ENCODE data around the gene OR6C4. TPM values are rescaled to one million over a fixed set of nuclear protein-coding genes. Genes with fewer than 3 reads are reported as not detected.
"Not testable (repeated sequence)": the region's sequence is repeated elsewhere in the genome, so short reads cannot be mapped to it uniquely, and the experiment has no call there.

OR6C4 gene
- total and polyA plus RNA-seq, 10 of the 15 experiments (the other 5 are each of a cell fraction or from before 2014, with no cell fraction given) = not detected

- DNase-seq (ENCODE audit: low read depth, low spot score); POLR2A ChIA-PET; H3K9ac ChIP-seq (ENCODE audit: control insufficient read depth, insufficient read depth, low read length); H3K79me2 ChIP-seq (ENCODE audit: control insufficient read depth, insufficient read depth, low read length); FAIRE-seq; H3K4me1 ChIP-seq (ENCODE audit: control insufficient read depth, insufficient read depth, low read length); H3K4me2 ChIP-seq (ENCODE audit: control insufficient read depth, insufficient read depth); H3K9me3 ChIP-seq (replicated peaks; ENCODE audit: control insufficient read depth, insufficient read depth, low read length); RAD21 ChIA-PET (ENCODE audit: unreplicated experiment); H3K4me3 ChIP-seq; H2AFZ ChIP-seq (ENCODE audit: control insufficient read depth, low read depth, low read length); CTCF ChIA-PET; H3K36me3 ChIP-seq (ENCODE audit: control insufficient read depth in 2 of 2, insufficient read depth in 2 of 2, low read length in 1 of 2); H4K20me1 ChIP-seq (ENCODE audit: control insufficient read depth, insufficient read depth); H3K27ac ChIP-seq (ENCODE audit: control insufficient read depth, insufficient read depth); intact Hi-C loops (cut with micrococcal nuclease; ENCODE audit: unreplicated experiment); H3K27me3 ChIP-seq (replicated peaks in 1 of 2; ENCODE audit: control insufficient read depth in 2 of 2, insufficient read depth in 2 of 2, low read length in 1 of 2); BruUV-seq (replicated peaks); in situ Hi-C loops (cut with MboI); ATAC-seq; SMC1A ChIA-PET (ENCODE audit: uncharacterized antibody, unreplicated experiment): not testable (repeated sequence)
- 3% methylated on average over 2 of the region's 2 CpGs for WGBS (ENCODE audit: insufficient coverage, insufficient replicate concordance, low lambda C conversion rate, missing lambda C conversion rate)
Measured at GRCh38 chr12:55548235-55548634, 1.2 kb upstream of the OR6C4 start.

- no peak for TF ChIP-seq SMARCA5 (IDR thresholded peaks at IDR 0.05)
- no peak for TF ChIP-seq TARDBP (IDR thresholded peaks at IDR 0.05; ENCODE audit: borderline replicate concordance)
- TF ChIP-seq JUNB (IDR thresholded peaks at IDR 0.05) = no peak
- no peak for TF ChIP-seq MYC (IDR thresholded peaks at IDR 0.05; ENCODE audit: insufficient read depth, insufficient read length, insufficient replicate concordance, low read length, severe bottlenecking)
- TF ChIP-seq NFYB (IDR thresholded peaks at IDR 0.05; ENCODE audit: insufficient read depth, low read depth, low read length) = no peak
- no peak for TF ChIP-seq ATF3 (IDR thresholded peaks at IDR 0.05; ENCODE audit: borderline replicate concordance, extremely low read depth, low read depth, low read length)
- TF ChIP-seq HSF1 (IDR thresholded peaks at IDR 0.05; ENCODE audit: low read depth, low read length) = no peak
- TF ChIP-seq RCOR1 (conservative IDR thresholded peaks at IDR 0.05; ENCODE audit: low read depth, low read length) = no peak
- TF ChIP-seq SPI1 (IDR thresholded peaks at IDR 0.05; ENCODE audit: borderline replicate concordance, insufficient read depth, low read depth, low read length) = no peak
- Histone ChIP-seq H2AFZ (ENCODE audit: control insufficient read depth, low read depth, low read length) (no peak overlapping the region), H3K4me2 (ENCODE audit: control insufficient read depth, insufficient read depth) (no peak overlapping the region), H3K9ac (ENCODE audit: control insufficient read depth, insufficient read depth, low read length) (no peak overlapping the region), H3K4me1 (ENCODE audit: control insufficient read depth, insufficient read depth, low read length) (no peaks in the 10 kb centered on the region), H4K20me1 (ENCODE audit: control insufficient read depth, insufficient read depth) (no peaks in the 10 kb centered on the region), H3K27me3 (replicated peaks in 1 of 2; ENCODE audit: control insufficient read depth in 2 of 2, insufficient read depth in 2 of 2, low read length in 1 of 2) (no peaks in the 10 kb centered on the region; a peak in 1 of 4 replicates), H3K36me3 (ENCODE audit: control insufficient read depth in 2 of 2, insufficient read depth in 2 of 2, low read length in 1 of 2) (no peaks in the 10 kb centered on the region), H3K27ac (ENCODE audit: control insufficient read depth, insufficient read depth) (no peak overlapping the region), H3K9me3 (replicated peaks; ENCODE audit: control insufficient read depth, insufficient read depth, low read length) (no peaks in the 10 kb centered on the region), H3K79me2 (ENCODE audit: control insufficient read depth, insufficient read depth, low read length) (no peaks in the 10 kb centered on the region), H3K4me3 (no peak overlapping the region)
- CTCF ChIA-PET = no interaction called here
- no TSS peak for BruUV-seq (replicated peaks)
- RAD21 ChIA-PET (ENCODE audit: unreplicated experiment) = no interaction called here
- SMC1A ChIA-PET (ENCODE audit: uncharacterized antibody, unreplicated experiment) = no interaction called here
- in situ Hi-C loops (cut with MboI) = no loop called here
- intact Hi-C loops (cut with micrococcal nuclease; ENCODE audit: unreplicated experiment) = no loop called here
- no peak for ATAC-seq
- no peak for DNase-seq (ENCODE audit: low read depth, low spot score)
- no peak for FAIRE-seq
- POLR2A ChIA-PET = no interaction called here
Measured at GRCh38 chr12:55548756-55549155, 646 bp upstream of the OR6C4 start.
